ENCODE data around the gene MDC1.

The MDC1 gene

DNA sequence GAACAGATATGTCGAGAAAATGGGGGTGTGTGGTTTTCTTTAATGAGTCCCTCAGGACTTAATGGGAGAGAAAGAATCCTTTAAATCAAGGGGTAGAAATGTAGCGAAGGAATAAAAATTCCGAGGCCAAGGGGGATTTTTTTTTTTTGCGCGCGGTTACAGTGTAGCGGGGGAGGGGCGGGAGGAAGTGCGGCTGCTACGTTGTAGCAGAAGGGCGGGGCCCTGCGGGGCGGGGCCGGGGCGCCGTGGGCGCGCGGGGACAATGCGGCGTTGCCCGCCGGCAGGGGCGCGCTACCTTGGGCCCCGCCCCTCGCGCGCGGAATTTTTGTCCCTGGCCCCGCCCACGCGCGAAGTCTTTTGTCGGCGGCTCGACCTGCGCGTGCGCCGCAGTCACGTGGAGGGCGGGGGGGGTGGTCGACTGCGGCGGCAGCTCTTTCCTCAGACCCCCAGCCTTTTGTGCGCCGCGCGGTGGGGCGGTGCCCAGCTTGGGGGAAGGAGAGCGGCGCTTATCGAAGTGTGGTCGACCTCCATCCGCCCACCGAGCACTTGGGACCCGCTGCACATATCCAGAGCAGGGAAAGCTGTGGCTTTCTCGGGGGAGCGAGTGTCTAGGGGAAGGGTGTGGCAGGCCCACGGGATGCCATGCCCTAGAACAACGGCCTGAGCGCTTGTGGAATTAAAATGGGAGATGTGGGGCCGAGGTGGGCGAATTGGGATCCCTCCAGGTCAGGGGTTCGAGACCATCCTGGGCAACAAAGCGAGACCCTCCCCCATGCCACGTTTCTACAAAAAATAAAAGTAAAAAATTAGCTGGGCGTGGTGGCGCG, 4.3 kb upstream of the MDC1 start (continued):
- TF ChIP-seq PRDM2 (tag by site-specific recombination; IDR thresholded peaks at IDR 0.05; ENCODE audit: borderline replicate concordance) = no peak; the same call in 1 of the 2 replicates
- TF ChIP-seq PBX3 (CRISPR knock-in tag; IDR thresholded peaks at IDR 0.05) = peak; percentile 78; the same call in 1 of the 2 replicates
- TF ChIP-seq ZSCAN16 (tag by site-specific recombination; IDR thresholded peaks at IDR 0.05) = no peak
- TF ChIP-seq, protein P1, sequence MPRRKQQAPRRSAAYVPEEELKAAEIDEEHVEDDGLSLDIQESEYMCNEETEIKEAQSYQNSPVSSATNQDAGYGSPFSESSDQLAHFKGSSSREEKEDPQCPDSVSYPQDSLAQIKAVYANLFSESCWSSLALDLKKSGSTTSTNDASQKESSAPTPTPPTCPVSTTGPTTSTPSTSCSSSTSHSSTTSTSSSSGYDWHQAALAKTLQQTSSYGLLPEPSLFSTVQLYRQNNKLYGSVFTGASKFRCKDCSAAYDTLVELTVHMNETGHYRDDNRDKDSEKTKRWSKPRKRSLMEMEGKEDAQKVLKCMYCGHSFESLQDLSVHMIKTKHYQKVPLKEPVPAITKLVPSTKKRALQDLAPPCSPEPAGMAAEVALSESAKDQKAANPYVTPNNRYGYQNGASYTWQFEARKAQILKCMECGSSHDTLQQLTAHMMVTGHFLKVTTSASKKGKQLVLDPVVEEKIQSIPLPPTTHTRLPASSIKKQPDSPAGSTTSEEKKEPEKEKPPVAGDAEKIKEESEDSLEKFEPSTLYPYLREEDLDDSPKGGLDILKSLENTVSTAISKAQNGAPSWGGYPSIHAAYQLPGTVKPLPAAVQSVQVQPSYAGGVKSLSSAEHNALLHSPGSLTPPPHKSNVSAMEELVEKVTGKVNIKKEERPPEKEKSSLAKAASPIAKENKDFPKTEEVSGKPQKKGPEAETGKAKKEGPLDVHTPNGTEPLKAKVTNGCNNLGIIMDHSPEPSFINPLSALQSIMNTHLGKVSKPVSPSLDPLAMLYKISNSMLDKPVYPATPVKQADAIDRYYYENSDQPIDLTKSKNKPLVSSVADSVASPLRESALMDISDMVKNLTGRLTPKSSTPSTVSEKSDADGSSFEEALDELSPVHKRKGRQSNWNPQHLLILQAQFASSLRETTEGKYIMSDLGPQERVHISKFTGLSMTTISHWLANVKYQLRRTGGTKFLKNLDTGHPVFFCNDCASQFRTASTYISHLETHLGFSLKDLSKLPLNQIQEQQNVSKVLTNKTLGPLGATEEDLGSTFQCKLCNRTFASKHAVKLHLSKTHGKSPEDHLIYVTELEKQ (tag by site-specific recombination; IDR thresholded peaks at IDR 0.05; ENCODE audit: borderline replicate concordance) = no peak
- TF ChIP-seq, protein P2, sequence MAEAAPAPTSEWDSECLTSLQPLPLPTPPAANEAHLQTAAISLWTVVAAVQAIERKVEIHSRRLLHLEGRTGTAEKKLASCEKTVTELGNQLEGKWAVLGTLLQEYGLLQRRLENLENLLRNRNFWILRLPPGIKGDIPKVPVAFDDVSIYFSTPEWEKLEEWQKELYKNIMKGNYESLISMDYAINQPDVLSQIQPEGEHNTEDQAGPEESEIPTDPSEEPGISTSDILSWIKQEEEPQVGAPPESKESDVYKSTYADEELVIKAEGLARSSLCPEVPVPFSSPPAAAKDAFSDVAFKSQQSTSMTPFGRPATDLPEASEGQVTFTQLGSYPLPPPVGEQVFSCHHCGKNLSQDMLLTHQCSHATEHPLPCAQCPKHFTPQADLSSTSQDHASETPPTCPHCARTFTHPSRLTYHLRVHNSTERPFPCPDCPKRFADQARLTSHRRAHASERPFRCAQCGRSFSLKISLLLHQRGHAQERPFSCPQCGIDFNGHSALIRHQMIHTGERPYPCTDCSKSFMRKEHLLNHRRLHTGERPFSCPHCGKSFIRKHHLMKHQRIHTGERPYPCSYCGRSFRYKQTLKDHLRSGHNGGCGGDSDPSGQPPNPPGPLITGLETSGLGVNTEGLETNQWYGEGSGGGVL (tag by site-specific recombination; IDR thresholded peaks at IDR 0.05) = no peak
- TF ChIP-seq ZNF24 (tag by site-specific recombination; IDR thresholded peaks at IDR 0.05) = peak; percentile 37
- peak; percentile 72 for TF ChIP-seq ZXDB (tag by site-specific recombination; IDR thresholded peaks at IDR 0.05)
- TF ChIP-seq ZNF747 (tag by site-specific recombination; IDR thresholded peaks at IDR 0.05) = no peak
- no peak for TF ChIP-seq ATF2 (tag by site-specific recombination; IDR thresholded peaks at IDR 0.05; ENCODE audit: low read depth)
- no peak for TF ChIP-seq ZSCAN30 (tag by site-specific recombination; IDR thresholded peaks at IDR 0.05)
- no peak for TF ChIP-seq ZNF280C (tag by site-specific recombination; IDR thresholded peaks at IDR 0.05)
- TF ChIP-seq ZNF2 (tag by site-specific recombination; IDR thresholded peaks at IDR 0.05) = 0 out of 2 replicates have a peak, but pooled peaks have one; percentile 11
- TF ChIP-seq ZSCAN4 (tag by site-specific recombination; IDR thresholded peaks at IDR 0.05) = 0 out of 2 replicates have a peak, but pooled peaks have one; percentile 3
- TF ChIP-seq ZNF302 (tag by site-specific recombination; IDR thresholded peaks at IDR 0.05; ENCODE audit: low read depth) = no peak
- TF ChIP-seq ZNF658 (tag by site-specific recombination; IDR thresholded peaks at IDR 0.05) = no peak
- TF ChIP-seq ZNF501 (tag by site-specific recombination; IDR thresholded peaks at IDR 0.05) = 0 out of 2 replicates have a peak, but pooled peaks have one; percentile 69
